ENCODE results near the gene DDX1.

DNA sequence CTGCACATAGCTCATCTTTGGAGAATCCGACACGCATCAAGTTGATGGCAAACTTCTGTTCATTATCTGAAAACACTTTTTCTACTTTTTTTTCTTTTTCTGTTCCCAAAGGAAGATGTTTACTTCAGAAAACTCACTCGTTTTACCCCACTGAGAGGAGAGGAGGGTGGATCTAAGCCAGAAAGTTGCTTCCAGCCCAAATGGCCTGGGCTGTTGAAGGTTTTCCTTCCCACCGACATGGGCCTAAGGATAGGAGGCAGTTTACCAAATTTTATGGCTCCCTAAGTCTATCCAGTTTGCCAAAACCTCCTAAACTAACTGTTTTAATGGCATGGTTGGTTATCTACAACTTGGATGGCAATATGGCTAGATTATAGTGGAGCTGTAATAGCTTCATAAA is 70.4 kb downstream of the DDX1 start:
- TF ChIP-seq, protein P1, sequence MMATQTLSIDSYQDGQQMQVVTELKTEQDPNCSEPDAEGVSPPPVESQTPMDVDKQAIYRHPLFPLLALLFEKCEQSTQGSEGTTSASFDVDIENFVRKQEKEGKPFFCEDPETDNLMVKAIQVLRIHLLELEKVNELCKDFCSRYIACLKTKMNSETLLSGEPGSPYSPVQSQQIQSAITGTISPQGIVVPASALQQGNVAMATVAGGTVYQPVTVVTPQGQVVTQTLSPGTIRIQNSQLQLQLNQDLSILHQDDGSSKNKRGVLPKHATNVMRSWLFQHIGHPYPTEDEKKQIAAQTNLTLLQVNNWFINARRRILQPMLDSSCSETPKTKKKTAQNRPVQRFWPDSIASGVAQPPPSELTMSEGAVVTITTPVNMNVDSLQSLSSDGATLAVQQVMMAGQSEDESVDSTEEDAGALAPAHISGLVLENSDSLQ (IDR thresholded peaks at IDR 0.05): no peak
- TF ChIP-seq ZBTB40 (IDR thresholded peaks at IDR 0.05; ENCODE audit: borderline replicate concordance) (no peak), CEBPB (IDR thresholded peaks at IDR 0.05; ENCODE audit: borderline replicate concordance in 1 of 2, low read depth in 2 of 2, low read length in 2 of 2) (no peak), CHD1 (IDR thresholded peaks at IDR 0.05; ENCODE audit: low read depth, low read length) (no peak), RELA (IDR thresholded peaks at IDR 0.05; ENCODE audit: borderline replicate concordance, partially characterized antibody) (no peak), CTCF (IDR thresholded peaks at IDR 0.05 in 2 of 3, conservative IDR thresholded peaks at IDR 0.05 in 1 of 3; ENCODE audit: control insufficient read depth in 2 of 3, extremely low read depth in 1 of 3, insufficient read depth in 1 of 3, low read depth in 3 of 3, low read length in 3 of 3) (no peak), RFX5 (IDR thresholded peaks at IDR 0.05; ENCODE audit: low read depth, low read length) (no peak)
